Measurements from ENCODE around the gene OTUB1.

The OTUB1 gene

DNA sequence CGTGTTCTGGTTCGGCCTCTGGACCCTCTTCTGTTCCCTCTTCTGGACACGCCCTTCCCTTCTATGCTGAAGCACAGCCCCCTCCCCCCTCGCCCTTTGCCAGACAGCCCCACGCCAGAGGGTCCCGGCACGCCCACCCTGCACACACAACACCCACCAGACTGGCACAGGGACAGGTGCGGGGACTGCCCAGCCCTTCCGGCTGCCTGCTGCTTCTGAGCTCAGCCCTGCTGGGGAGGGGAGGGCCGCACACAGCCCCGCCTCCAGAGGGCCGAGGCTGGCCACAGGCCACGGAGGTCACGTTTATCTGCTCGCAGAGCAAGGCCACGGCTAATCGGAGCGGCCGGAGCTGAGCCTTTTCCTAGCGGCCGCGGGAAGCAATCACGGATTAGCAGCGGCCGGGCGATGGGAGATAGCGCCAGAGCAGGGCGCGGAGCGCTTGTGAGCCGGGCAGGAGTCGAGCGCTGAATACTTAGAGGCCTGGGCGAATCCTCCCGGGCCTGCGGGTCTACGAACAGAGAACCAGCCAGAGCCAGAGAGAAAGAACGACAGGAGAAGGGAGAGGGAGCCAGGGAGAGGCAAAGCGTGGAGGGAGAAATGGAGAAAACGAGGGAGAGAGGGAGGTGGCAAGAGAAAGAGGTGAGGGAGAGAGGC is 21.5 kb downstream of the OTUB1 start:
- no peak for DNase-seq

DNA sequence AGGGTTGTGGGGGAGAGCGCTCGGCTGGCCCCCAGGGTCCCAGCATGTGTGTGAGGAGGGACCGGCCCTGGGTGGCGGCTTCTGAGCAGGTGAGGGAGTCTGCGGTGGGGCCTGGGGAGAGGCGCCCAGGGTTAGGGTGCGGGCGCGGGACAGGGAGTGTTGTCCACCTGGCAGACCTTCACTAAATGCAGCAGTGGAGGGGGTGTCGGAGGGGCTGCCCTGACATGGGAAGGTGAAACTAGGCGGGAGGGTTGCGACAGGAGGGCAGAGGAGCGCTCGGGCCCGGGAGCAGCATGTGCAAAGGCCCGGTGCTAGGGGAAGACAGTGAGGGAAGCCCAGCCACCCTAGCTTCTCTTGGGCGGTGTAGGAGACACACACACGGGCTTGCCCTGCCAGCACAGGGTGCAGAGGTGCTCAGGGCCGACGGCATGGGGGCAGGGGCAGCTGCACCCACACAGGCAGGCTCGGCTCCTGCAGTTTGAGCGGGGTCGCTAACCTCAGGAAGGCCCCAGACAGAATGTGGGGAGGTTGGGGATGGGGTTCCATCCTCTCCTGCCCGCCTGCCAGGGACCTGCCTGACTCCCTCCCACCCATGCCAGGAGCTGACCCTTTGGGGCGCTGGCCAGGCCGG is 22.2 kb downstream of the OTUB1 start:
- no peak for DNase-seq

GRCh38 chr11:64008914-64009633 is 22.8 kb downstream of the OTUB1 start:
- DNase-seq = no peak

DNA sequence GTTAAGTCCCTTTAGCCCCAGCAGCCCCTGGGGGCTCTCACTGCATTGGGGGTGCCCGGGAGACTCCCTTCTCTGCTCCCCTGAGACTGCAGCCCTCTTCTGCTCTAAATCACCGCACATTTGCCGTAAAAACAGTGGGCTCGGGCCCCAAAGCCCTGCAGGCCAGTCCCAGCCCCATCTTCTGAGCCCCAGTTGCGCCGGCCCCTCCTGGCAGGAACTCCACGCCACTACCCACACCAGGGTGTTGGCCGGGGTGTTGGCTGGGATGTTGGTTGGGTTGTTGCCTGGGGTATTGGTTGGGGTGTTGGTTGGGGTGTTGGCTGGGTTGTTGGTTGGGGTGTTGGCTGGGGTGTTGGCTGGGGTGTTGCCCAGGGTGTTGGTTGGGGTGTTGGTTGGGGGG is 23.5 kb downstream of the OTUB1 start:
- DNase-seq = no peak

GRCh38 chr11:64010783-64011182 is 24.5 kb downstream of the OTUB1 start:
- no peak for DNase-seq

- DNase-seq = no peak
These were observed 25.1 kb downstream of the OTUB1 start for GRCh38 chr11:64011371-64011770.

- no peak for DNase-seq
These were observed 27.1 kb downstream of the OTUB1 start for GRCh38 chr11:64013141-64013896.

DNA sequence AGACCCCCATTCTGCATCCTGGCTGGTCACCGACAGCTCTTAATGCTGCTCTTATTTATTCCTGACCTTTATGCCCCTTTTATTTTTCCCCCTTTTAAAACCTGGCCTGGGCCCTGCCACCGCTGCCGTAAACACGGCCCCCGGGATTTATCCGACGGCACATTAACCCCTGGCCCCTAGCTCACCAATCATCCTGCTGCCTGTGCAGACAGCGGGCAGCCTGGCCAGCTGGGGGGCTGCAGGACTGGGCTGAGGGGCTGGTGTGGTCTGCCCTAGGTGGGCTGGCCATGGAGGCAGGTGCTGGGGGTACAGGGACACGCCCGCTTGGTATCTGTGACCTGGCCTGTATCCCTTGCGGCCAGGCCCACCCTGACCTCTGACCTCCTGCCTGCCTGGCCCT is 28.1 kb downstream of the OTUB1 start:
- no peak for DNase-seq

- DNase-seq = no peak
These were observed 29.3 kb downstream of the OTUB1 start for GRCh38 chr11:64015510-64015909.

- no peak for DNase-seq
These were observed 30.0 kb downstream of the OTUB1 start for GRCh38 chr11:64015935-64016845.

DNA sequence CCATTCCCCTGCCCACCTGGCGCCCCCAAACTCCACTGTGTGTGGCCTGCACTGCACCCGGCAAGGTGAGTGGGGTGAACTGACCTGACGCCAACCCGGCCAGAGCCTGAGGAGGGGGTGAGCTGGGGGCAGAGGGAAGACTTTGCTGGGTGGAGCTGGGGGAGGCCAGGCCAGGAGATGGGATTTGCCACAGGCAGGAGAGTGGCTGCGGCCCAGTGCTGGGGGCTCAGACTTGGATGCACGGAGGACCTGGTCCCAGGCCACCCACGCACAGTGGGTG is 31.6 kb downstream of the OTUB1 start:
- no peak for DNase-seq

GRCh38 chr11:64018310-64018709 is 32.1 kb downstream of the OTUB1 start:
- DNase-seq = no peak

DNA sequence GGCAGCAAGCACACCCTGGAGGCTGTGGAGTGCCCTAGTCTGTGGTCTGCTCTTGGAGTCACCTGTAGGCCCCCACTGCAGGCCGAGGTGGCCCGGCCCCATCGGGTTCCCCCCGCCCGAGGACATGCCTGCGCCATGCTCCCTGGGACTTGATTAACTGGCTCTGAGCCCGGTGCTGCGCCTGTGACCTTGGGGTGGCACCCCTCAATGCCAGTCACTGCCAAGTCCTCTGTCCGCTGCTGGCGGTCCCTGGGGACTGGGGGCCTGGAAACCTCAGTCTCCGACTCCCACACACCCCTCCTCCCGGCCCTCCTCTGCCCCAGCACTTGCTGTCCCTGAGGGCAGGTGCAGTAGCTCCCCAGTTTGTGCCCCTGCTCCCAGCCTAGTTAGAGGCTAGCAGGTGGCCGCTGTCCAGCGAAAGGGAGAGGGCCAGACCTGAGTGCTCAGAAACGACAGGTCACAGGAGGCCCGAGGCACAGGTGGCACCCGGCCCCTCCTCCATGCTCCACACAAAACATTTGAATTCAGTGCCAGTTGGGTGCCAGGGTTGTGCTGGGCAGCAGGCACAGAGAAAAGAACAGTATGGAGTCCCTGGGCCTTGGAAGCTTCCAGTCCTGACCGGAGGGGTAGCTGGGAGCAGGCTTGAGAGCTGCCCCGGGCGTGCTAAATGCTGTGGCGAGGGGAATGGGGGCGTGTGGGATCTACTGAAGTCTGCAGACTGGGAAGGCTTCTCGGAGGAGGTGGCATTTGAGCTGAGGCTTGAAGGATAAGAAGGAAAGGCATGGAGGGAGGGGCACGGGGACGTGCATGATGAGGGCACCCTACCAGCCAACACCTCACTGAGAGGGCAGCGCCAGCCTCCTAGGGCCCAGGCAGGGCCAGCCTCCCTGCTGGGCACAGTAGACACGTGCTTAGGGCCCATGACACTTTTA is 33.1 kb downstream of the OTUB1 start:
- no peak for DNase-seq

- DNase-seq = no peak
These were observed 34.9 kb downstream of the OTUB1 start for GRCh38 chr11:64020976-64021756.

DNA sequence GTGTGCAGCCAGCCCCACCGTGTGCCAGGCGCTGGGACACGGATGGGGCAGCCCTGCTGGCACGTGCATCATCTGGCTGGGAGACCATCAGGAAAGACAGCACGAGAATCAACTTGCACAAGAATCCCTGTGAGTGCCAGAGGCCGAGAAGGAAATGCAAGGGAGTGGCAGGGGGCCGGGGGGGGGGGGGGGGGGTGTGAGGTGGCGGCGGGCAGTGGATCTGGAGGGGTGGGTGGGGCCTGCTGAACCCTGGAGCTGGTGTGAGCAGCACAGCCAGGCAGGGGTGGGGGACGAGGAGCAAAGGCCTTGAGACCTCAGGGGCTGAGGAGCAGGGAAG is 35.5 kb downstream of the OTUB1 start:
- DNase-seq = no peak

DNA sequence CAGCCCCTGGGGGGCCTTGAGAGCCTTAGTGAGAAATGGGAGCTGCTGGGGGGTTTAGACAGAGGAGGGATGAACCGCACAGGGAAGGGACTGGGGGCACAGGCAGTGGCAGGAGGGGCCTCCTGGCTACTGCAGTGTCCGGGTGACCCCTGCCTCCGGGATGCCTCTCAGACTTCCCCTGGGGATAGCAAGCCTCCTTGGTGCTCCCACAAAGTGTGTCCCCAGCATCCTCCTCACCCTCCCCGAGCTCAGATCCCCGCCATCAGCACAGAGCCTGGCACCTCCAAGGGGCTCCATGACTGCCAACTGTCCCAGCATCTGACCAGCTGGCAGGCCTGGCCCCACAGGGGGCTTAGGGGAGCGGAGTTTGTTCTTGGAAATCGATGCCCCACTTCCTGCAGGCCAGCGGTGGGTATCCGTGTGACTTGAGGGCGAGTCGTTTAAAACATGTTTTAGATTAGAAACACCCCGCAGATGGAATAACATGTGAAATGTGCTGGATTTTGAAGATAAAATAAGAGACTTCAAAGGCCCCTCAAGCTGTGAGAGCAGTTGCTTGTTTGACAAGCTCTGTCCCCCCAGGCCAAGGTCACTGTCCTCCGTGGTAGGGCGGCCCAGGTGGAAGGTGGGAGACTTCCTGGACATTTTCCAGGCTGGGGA is 36.0 kb downstream of the OTUB1 start:
- DNase-seq = no peak

DNA sequence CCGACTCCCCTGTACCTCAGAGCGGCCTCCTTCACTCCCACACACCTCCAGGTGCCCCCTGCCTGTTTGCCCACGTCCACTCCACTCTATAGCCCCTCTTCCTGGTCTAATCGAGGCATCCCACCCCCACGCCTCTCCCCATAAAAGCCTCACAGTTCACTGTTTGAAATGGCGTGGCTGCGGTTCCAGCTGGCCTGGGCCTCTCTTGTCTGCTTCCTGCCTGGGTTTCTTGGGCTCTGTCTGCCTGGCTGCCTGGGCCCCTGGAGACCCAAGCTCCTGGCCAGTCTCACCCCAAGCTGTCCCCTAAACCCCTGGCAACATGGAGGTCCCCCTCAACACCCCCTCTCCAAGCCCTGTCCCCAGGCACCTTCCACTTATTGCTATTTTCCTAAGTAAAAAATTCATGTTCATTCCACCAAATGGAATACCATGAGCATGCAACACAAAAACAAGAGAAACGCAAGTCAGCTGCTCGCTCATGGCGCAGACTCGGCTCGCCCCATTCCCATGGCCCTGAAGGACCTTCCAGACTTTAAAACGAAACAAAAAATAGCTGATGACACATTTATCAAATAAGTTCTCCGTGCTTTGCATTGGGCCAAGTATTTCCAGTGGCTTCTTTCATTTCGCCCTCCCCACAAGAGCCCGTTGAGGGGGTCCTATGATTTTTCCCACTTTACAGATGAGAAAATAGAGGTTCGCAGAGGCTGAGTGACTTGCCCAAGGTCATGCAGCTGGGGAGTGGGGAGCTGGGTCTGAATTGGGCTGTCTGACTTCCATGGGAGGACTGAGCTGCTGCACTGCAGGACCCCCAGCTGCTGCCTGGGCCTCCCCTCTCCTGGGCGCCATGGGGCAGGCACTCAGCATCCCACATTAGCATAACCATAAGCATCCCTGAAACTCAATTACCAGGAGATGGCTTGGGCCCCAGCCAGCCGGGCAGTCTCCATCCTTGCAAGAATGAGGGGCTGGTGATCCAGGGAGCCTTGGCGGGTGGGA is 37.8 kb downstream of the OTUB1 start:
- DNase-seq = no peak

GRCh38 chr11:64025205-64025604 is 39.0 kb downstream of the OTUB1 start:
- DNase-seq = no peak

Measured in SW 1271 (cell line).